ENCODE measurements around the gene SERPINA3. TPM values are rescaled to one million over a fixed set of nuclear protein-coding genes. Genes with fewer than 3 reads are reported as not detected.

The SERPINA3 gene
- 5.4 to 7.6 TPM (median 5.7 TPM) in 5 replicates for total RNA-seq (2022; extraction: Qiagen RNA extraction; ENCODE audit: low read depth)

DNA sequence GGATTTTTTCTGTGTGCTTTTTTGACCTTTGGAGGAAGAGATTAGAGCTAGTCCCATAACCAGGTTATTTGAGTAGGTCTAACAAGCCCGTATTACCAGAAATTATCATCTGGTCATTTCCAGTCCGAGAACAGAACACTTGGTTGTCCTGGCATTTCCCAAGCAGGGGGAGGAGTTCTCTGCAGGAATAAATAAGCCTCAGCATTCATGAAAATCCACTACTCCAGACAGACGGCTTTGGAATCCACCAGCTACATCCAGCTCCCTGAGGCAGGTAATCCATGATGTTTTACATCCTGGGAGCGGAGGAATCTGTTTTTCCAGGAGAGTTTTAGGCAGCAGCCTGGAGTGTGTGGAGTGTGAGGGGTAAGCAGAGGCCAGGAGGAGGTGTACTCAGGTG, at the start of gene SERPINA3:
TSS of gene SERPINA3 (plus strand) at position 218 of the 400 bp plus-strand sequence. CDS start 2,051 bp downstream, outside the sequence.

DNA sequence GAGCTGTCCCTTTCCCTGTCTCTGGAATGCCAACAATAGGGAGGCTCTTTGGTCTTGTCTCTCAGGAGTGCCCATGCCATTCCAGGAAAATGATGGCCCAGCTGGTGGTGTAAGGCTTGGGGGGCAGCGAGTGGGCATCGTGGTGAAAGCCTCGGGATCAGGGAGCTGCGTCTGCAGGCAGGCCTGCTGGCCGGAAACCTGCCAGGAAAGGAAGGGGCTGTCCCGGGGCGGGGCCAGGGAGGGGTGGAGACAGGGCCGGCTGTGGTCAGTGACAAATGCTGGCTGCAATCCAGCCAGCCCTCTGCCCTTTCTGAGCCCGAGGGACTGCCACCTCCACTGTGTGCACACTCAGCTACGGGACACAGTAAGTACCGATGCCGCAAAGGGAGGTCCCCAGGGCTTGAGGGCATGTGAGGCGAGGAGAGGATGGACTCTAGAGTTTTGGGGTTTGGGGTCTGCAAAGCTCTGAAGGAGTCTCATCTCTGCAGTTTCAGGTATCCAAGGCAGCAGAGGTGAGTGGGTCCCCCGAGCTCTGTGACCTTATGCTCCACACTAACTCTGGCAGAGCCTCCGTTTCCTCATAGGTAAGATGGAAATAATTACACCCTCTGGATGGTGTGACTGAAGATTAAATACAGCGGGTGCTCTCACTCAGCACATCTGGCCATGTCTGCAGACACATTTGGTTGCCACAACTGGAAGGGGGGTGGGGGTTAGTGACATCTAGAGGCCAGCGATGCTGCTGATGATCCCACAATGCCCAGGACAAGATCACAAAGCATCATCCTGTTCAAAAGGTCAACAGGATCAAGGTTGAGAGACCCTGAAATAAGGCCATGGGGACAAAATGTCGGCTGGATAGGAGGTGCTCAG, 30.8 kb upstream of the SERPINA3 start, which contains the start of gene SERPINA5:
TSS of gene SERPINA5 (plus strand) at position 300 of the 873 bp plus-strand sequence. CDS start 5,937 bp downstream, outside the sequence.

Other genes starting within 250 kb of the SERPINA3 start
- gene SERPINA2, start 245.7 kb upstream of the SERPINA3 start, total RNA-seq (2022; extraction: Qiagen RNA extraction; ENCODE audit: low read depth): not detected in 5 replicates
- 0.26 to 1.7 TPM (median 0.59 TPM) in 5 replicates for gene SERPINA1, start 223.8 kb upstream of the SERPINA3 start, total RNA-seq (2022; extraction: Qiagen RNA extraction; ENCODE audit: low read depth)
- gene SERPINA11, start 159.6 kb upstream of the SERPINA3 start, total RNA-seq (2022; extraction: Qiagen RNA extraction; ENCODE audit: low read depth): not detected in 5 replicates
- gene SERPINA9, start 136.2 kb upstream of the SERPINA3 start, total RNA-seq (2022; extraction: Qiagen RNA extraction; ENCODE audit: low read depth): 0.03 TPM in 1 of 5 replicates, not detected in the others
- not detected in 5 replicates for gene SERPINA12, start 102.9 kb upstream of the SERPINA3 start, total RNA-seq (2022; extraction: Qiagen RNA extraction; ENCODE audit: low read depth)
- gene SERPINA4, start 50.9 kb upstream of the SERPINA3 start, total RNA-seq (2022; extraction: Qiagen RNA extraction; ENCODE audit: low read depth): not detected in 5 replicates
- 0.06 to 0.29 TPM (median 0.14 TPM) in 4 of 5 replicates, not detected in the other for gene SERPINA5, start 31.0 kb upstream of the SERPINA3 start, total RNA-seq (2022; extraction: Qiagen RNA extraction; ENCODE audit: low read depth)
- gene GSC, start 157.7 kb downstream of the SERPINA3 start, total RNA-seq (2022; extraction: Qiagen RNA extraction; ENCODE audit: low read depth): 0.23 to 0.68 TPM (median 0.44 TPM) in 5 replicates

Measured in A549 treated with CpdA at 1 μM for 4 hours (cell line).